ENCODE measurements around the gene URGCP.
A peak's percentile ranks its signal among the peaks of the same experiment; 100 is the strongest.
"Not testable (repeated sequence)": the region's sequence is repeated elsewhere in the genome, so short reads cannot be mapped to it uniquely, and the experiment has no call there.

The URGCP gene

GRCh38 chr7:43921423-43921822, 15.0 kb upstream of the URGCP start:
- DNase-seq (ENCODE audit: low spot score), result no peak

- no peak for DNase-seq (ENCODE audit: low spot score)
These were observed 9.5 kb upstream of the URGCP start for GRCh38 chr7:43915907-43916306.

- no peak for DNase-seq (ENCODE audit: low spot score)
These were observed 8.4 kb upstream of the URGCP start for GRCh38 chr7:43914795-43915194.

GRCh38 chr7:43905956-43906330, 453 bp downstream of the URGCP start:
- DNase-seq (ENCODE audit: low spot score), result no peak

- DNase-seq (ENCODE audit: low spot score), result no peak
These were observed 1.0 kb downstream of the URGCP start for GRCh38 chr7:43905209-43905946.

- no peak for DNase-seq (ENCODE audit: low spot score)
These were observed 1.7 kb downstream of the URGCP start for GRCh38 chr7:43904533-43905208.

- DNase-seq (ENCODE audit: low spot score), result no peak
These were observed 3.8 kb downstream of the URGCP start for GRCh38 chr7:43902542-43903054.

- not testable (repeated sequence) for DNase-seq (ENCODE audit: low spot score)
These were observed 7.8 kb downstream of the URGCP start for GRCh38 chr7:43898571-43898970.

GRCh38 chr7:43895847-43896415, 10.5 kb downstream of the URGCP start:
- no peak for DNase-seq (ENCODE audit: low spot score)

GRCh38 chr7:43891069-43891955, 15.1 kb downstream of the URGCP start:
- DNase-seq (ENCODE audit: low spot score), result no peak

- no peak for DNase-seq (ENCODE audit: low spot score)
These were observed 15.9 kb downstream of the URGCP start for GRCh38 chr7:43890468-43890867.

- DNase-seq (ENCODE audit: low spot score), result no peak
These were observed 17.1 kb downstream of the URGCP start for GRCh38 chr7:43888993-43889945.

- no peak for DNase-seq (ENCODE audit: low spot score)
These were observed 21.8 kb downstream of the URGCP start for GRCh38 chr7:43884617-43885016.

- DNase-seq (ENCODE audit: low spot score), result no peak
These were observed 22.2 kb downstream of the URGCP start for GRCh38 chr7:43884209-43884608.

GRCh38 chr7:43880596-43880995, 25.8 kb downstream of the URGCP start:
- DNase-seq (ENCODE audit: low spot score), result peak; percentile 34

- peak; percentile 51 for DNase-seq (ENCODE audit: low spot score)
These were observed 26.9 kb downstream of the URGCP start for GRCh38 chr7:43879477-43879876.

- peak; percentile 28 for DNase-seq (ENCODE audit: low spot score)
These were observed 27.5 kb downstream of the URGCP start for GRCh38 chr7:43878867-43879266.

- no peak for DNase-seq (ENCODE audit: low spot score)
These were observed 28.2 kb downstream of the URGCP start for GRCh38 chr7:43877968-43878864.

GRCh38 chr7:43876976-43877745, 29.2 kb downstream of the URGCP start:
- DNase-seq (ENCODE audit: low spot score), result no peak
